Effector memory CD4-positive, alpha-beta T cell (primary cell): ENCODE results near the gene ZNF385D.

Source experiments
- DNase-seq, 3 donors: peaks; one replicate each; pipeline ENCODE4 v3.0.0-alpha.2; 2020
- H3K27ac ChIP-seq: 2 replicates; pipeline ENCODE4 v1.7.0; 2013; ENCODE audit warnings: mild to moderate bottlenecking, low read length, moderate library complexity; ENCODE audit not compliant: insufficient read depth, poor library complexity, severe bottlenecking
- H3K27me3 ChIP-seq: replicated peaks from 2 replicates; pipeline ENCODE4 v1.7.0; 2013; ENCODE audit warnings: mild to moderate bottlenecking, low read length; ENCODE audit not compliant: insufficient read depth, control insufficient read depth, poor library complexity, severe bottlenecking
- H3K36me3 ChIP-seq: 2 replicates; pipeline ENCODE4 v1.7.0; 2013; ENCODE audit warnings: mild to moderate bottlenecking, low read length, moderate library complexity; ENCODE audit not compliant: control insufficient read depth, insufficient read depth
- H3K4me1 ChIP-seq: 2 replicates; pipeline ENCODE4 v1.7.0; 2013; ENCODE audit warnings: low read length, mild to moderate bottlenecking; ENCODE audit not compliant: control insufficient read depth, insufficient read depth, poor library complexity, severe bottlenecking
- H3K4me3 ChIP-seq: 2 replicates; pipeline ENCODE4 v1.7.0; 2013; ENCODE audit warnings: low read length, low read depth, mild to moderate bottlenecking; ENCODE audit not compliant: insufficient read depth, poor library complexity, severe bottlenecking
- H3K9me3 ChIP-seq: 2 replicates; pipeline ENCODE4 v1.7.0; 2013; ENCODE audit warnings: mild to moderate bottlenecking, low read length, moderate library complexity; ENCODE audit not compliant: control insufficient read depth

ZNF385D gene

DNA sequence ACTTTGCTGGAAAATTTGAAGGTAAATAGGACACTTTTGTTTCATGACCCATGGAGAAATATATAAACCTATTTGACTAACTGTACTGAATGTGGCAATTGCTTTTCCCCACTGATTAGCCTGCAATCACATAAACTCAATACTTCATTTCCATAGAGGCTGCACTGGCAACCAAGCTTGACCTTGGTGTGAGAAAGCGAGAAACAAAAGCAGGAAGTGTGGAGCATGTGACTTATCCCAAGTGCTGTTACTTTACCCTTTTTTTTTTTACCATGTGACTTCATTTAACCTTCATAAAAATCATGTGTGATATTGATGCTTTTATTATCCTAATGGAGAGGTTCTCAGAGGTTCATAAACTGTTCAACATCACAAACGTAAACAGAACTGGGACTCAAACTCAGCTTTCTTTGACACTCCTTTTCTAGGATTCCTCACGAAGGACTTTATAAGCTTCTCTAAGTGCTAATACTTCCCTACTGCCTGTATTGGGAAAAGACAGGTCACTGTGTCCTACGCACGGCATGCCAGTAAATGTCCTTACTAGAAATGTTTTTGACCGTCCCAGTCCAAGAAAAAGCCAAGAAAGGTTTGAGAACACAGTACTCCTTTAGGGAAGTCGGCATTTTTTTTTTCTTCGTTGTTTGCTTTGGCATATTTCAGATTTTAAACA, 34.9 kb upstream of the ZNF385D start:
- H3K4me3 ChIP-seq, result no peak overlapping the region
- no peaks in the 10 kb centered on the region for H3K36me3 ChIP-seq
- no peak overlapping the region for H3K27ac ChIP-seq
- no peaks in the 10 kb centered on the region for H3K9me3 ChIP-seq
- H3K27me3 ChIP-seq, result no peaks in the 10 kb centered on the region
- DNase-seq, result no peak
- no peaks in the 10 kb centered on the region for H3K4me1 ChIP-seq

DNA sequence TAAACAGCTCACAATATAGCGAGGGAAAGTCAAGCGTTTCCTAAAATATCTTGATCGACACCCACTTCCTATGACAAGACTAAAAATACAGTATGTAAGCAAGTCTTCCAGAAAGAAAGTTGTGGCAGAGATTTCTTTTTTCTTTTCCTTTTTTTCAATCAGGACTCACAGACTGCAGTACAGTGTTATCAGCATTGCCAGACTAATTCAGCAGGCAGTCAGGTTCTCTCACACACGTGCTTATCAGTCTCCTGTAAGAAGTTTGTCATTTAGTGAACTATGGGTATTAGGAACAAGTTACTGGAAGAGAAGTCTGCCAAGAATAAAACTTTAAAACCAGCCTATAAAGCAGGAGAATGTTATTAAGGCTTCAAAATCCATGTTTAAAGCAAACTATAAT, 32.8 kb upstream of the ZNF385D start:
- Histone ChIP-seq H3K4me1 (no peaks in the 10 kb centered on the region), H3K9me3 (no peaks in the 10 kb centered on the region), H3K36me3 (no peaks in the 10 kb centered on the region), H3K27me3 (no peaks in the 10 kb centered on the region), H3K4me3 (no peak overlapping the region), H3K27ac (no peak overlapping the region)
- DNase-seq, result no peak

DNA sequence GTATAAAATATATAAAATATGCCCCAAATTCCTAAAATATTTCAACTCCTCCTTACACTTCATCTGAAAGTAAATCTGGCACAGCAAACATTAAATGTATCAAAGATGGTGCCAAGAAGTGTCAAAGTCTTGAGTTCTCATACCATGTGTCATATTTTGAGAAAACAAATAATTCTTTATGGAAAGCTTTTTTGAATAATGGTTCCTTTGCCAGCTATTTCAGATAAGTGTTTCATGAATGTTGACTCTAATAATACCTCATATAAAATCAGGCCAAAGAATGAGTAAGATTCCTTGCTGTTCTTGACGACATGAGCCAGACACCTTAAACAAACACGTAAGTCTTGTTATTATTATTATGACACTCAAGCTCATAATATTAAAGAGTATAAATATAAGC, 30.3 kb upstream of the ZNF385D start:
- Histone ChIP-seq H3K27ac (no peak overlapping the region), H3K9me3 (no peaks in the 10 kb centered on the region), H3K27me3 (no peaks in the 10 kb centered on the region), H3K4me3 (no peak overlapping the region), H3K36me3 (no peaks in the 10 kb centered on the region), H3K4me1 (no peaks in the 10 kb centered on the region)
- no peak for DNase-seq

DNA sequence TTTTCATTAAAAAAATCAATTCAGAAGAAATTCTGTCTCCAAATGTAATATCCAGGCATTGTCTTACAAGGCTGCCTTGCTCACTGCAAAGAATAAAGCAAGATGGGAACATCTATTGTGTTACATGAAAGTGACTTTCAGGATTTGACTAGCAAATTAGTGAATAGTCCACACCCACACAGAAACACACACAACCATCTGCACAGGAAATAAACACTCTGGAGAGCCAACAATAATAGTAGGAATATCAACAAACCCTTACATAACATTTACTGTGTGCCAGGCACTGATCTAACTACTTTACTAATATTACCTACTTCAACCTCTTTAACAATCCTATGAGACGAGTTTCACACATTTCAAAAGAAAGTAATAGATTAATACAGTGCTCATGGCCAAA, 28.9 kb upstream of the ZNF385D start:
- Histone ChIP-seq H3K27me3 (no peaks in the 10 kb centered on the region), H3K4me1 (no peaks in the 10 kb centered on the region), H3K4me3 (no peak overlapping the region), H3K36me3 (no peaks in the 10 kb centered on the region), H3K27ac (no peak overlapping the region), H3K9me3 (no peaks in the 10 kb centered on the region)
- DNase-seq, result no peak

DNA sequence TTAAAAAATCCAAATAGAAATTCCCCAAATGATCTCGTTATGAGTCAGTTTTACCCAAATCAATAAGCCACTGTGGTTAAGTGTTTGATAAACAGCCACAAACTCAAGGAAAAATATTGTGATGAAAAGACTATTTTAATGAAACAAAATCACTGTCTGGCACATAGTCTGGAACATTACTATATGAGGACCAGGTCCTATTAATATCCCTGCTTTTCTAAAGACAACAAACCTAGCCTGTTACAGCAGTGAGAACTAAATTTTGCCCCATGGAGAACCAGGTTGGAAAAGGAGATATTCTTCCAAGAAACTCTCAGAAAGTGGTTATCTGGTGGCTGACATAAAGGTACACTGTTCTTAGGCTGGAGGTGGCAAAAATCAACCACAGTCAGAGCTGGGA, 27.7 kb upstream of the ZNF385D start:
- H3K36me3 ChIP-seq, result no peaks in the 10 kb centered on the region
- H3K9me3 ChIP-seq, result no peaks in the 10 kb centered on the region
- no peaks in the 10 kb centered on the region for H3K4me1 ChIP-seq
- no peak for DNase-seq
- H3K27me3 ChIP-seq, result no peaks in the 10 kb centered on the region
- H3K4me3 ChIP-seq, result no peak overlapping the region
- H3K27ac ChIP-seq, result no peak overlapping the region

DNA sequence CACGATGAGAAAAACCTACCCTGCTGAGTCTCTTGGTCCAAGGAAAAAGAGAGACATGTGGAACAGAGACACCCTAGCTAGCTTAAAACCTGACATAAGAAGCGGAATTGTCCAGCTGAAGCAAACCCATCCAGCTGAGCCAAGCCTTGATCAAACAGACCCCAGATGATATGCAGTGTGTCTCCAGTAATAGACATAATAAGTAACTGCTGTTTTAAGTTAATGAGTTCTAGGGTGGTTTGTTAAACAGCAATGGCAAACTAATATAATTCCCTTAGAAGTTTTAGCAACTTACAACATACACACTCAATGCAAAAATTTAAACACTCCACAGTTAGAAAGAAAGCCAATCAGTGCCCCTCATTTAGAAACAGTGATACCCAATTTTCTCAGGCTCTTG, 26.8 kb upstream of the ZNF385D start:
- no peak overlapping the region for H3K4me3 ChIP-seq
- H3K27ac ChIP-seq, result no peak overlapping the region
- H3K27me3 ChIP-seq, result no peaks in the 10 kb centered on the region
- no peaks in the 10 kb centered on the region for H3K4me1 ChIP-seq
- H3K9me3 ChIP-seq, result no peaks in the 10 kb centered on the region
- no peak for DNase-seq
- H3K36me3 ChIP-seq, result no peaks in the 10 kb centered on the region

DNA sequence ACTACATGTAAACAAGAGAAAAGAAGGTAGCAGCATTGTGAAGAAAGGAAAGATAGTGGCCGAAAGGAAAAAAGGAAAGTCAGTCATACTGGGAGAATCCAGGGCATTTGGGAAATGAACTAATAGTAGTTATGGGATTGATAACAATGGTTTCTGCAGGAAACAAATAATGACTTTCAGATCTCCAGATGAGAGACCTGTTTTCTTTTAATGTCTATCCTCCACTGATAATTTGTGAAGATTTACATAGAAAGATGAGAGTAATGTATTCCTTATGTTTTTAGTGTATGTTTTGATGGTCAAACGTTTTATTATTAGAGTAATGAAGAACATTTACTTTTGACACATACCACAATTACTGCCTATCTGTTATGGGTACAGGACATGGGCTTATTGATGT, 15.0 kb upstream of the ZNF385D start:
- H3K27me3 ChIP-seq, result no peaks in the 10 kb centered on the region
- DNase-seq, result no peak

DNA sequence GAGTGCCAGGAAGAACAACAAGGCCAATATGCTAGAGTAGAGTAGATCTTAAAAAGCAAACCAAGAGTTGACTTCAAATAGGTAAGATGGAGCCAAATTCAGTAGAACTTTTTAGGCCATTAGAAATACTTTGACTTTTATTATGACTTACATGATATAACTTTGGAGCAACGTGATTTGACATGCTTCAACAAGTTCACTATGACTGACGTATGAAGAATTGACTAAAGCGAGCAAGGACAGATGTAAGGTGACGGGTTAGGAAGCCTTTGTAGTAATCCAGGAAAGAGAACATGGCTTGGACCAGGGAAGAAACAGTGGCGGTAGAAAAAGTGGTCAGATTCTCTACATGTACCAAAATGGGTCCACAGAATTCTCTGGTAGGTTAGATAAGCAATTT, 4.9 kb upstream of the ZNF385D start:
- H3K9me3 ChIP-seq, result no peaks in the 10 kb centered on the region
- H3K36me3 ChIP-seq, result no peaks in the 10 kb centered on the region
- H3K4me3 ChIP-seq, result no peak overlapping the region
- no peak overlapping the region for H3K27ac ChIP-seq
- DNase-seq, result no peak
- no peaks in the 10 kb centered on the region for H3K27me3 ChIP-seq
- H3K4me1 ChIP-seq, result no peaks in the 10 kb centered on the region

More for the DNA sequence above, 15.0 kb upstream of the ZNF385D start:
- Histone ChIP-seq H3K27ac (no peak overlapping the region), H3K4me3 (no peak overlapping the region), H3K9me3 (no peaks in the 10 kb centered on the region), H3K36me3 (no peaks in the 10 kb centered on the region), H3K4me1 (no peaks in the 10 kb centered on the region)

DNA sequence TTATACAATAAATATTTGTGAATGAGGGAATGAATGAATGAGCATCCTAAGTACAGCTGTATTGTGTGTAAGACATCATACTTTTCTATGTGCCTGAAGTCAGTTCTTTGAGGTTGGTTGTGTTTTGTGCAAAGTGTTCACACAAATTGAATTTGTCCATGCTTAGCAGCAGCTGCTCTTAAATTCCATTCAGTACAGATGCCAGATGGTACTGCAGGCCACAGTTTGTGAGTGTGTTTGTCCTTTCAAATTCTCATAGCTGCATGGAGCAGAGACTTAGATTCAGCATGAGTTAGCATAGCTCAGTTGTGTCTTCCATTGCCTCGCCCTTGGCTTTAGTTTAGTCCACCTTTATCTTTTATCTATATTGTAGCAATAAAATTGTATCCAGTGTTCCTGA, 3.8 kb upstream of the ZNF385D start:
- Histone ChIP-seq H3K27me3 (no peaks in the 10 kb centered on the region), H3K9me3 (no peaks in the 10 kb centered on the region), H3K36me3 (no peaks in the 10 kb centered on the region), H3K4me1 (no peaks in the 10 kb centered on the region), H3K27ac (no peak overlapping the region), H3K4me3 (no peak overlapping the region)
- DNase-seq, result no peak

DNA sequence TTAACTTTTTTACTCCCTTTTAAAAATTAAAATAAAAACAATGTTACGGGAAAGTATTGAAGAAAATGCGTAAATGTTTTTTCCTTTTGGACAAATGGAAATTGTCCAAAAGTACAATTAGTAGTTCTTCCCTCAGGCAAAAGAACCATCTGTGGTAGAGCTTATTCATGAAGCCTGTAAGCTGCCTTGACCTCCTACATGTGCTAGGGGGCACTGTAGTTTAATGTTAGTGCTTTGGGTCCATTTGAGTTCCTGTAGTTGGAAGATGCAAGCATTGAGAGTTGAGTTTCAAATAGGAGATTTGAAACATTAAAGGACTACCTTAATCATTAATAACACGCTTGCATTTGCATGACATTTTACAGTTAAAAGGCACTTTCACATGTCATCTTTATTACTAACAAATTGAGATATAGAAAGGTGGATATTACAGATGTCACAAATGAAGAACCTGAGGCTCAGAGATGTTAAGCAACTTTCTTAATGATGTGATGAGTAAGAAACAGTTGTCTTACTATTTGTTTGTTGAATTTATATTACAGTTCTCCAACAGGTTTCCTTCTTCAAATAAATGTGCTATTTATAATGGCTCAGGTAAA, 1.8 kb upstream of the ZNF385D start:
- no peak overlapping the region for H3K4me3 ChIP-seq
- no peak for DNase-seq
- H3K36me3 ChIP-seq, result no peaks in the 10 kb centered on the region
- H3K9me3 ChIP-seq, result no peaks in the 10 kb centered on the region
- H3K4me1 ChIP-seq, result no peaks in the 10 kb centered on the region
- no peaks in the 10 kb centered on the region for H3K27me3 ChIP-seq
- H3K27ac ChIP-seq, result no peak overlapping the region
